DND-41 (cell line): ENCODE data around the gene SELENOS.

ENCODE experiments used
- CTCF ChIP-seq: IDR thresholded peaks from 2 replicates; pipeline ENCODE4 v1.5.1; 2012; ENCODE audit warnings: borderline replicate concordance, low read length, moderate library complexity, mild to moderate bottlenecking; ENCODE audit not compliant: poor library complexity, severe bottlenecking; ENCODE audit errors: extremely low read depth
- EZH2 ChIP-seq: IDR thresholded peaks from 3 replicates; pipeline ENCODE4 v1.6.1; 2012; ENCODE audit warnings: borderline replicate concordance, low read depth, mild to moderate bottlenecking, moderate library complexity, low read length, inconsistent platforms; ENCODE audit not compliant: severe bottlenecking

GRCh38 chr15:101313041-101313761, 35.9 kb upstream of the SELENOS start:
- TF ChIP-seq CTCF (no peak), EZH2 (no peak)
